ENCODE measurements around the gene EGLN2. TPM values are rescaled to one million over a fixed set of nuclear protein-coding genes. Genes with fewer than 3 reads are reported as not detected.
"Not testable (repeated sequence)": the region's sequence is repeated elsewhere in the genome, so short reads cannot be mapped to it uniquely, and the experiment has no call there.

The EGLN2 gene
- total and polyA plus RNA-seq, 2 of the 4 experiments (the other 2 are of a cell fraction): 54.1 to 60.2 TPM

DNA sequence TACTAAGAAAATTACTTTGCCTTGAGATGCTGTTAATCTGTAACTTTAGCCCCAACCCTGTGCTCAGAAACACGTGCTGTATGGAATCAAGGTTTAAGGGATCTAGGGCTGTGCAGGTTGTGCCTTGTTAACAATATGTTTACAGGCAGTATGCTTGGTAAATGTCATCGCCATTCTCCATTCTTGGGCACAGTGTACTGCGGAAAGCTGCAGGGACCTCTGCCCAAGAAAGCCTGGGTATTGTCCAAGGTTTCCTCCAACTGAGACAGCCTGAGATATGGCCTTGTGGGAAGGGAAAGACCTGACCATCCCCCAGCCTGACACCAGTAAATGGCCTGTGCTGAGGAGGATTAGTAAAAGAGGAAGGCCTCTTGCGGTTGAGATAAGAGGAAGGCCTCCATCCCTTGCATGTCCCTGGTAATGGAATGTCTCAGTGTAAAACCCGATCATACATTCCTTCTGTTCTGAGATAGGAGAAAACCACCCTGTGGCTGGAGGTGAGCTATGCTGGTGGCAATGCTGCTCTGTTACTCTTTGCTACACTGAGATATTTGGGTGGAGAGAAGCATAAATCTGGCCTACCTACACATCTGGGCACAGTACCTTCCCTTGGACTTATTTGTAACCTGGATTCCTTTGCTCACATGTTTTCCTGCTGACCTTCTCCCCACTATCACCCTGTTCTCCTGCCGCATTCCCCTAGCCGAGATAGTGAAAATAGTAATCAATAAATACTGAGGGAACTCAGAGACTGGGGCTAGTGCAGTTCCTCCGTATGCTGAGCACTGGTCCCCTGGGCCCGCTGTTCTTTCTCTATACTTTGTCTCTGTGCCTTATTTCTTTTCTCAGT is 23.9 kb downstream of the EGLN2 start:
- H4K20me1 ChIP-seq (ENCODE audit: insufficient read depth, low read length); H3K79me1 ChIP-seq (ENCODE audit: low read depth in 1 of 2, low read length in 2 of 2); dilution Hi-C loops (cut with HindIII; ENCODE audit: low sequenced_read_pairs, unreplicated experiment); POLR2A ChIA-PET (ENCODE audit: unreplicated experiment); H2BK5ac ChIP-seq (ENCODE audit: low read depth, low read length, poor library complexity, severe bottlenecking); H3K4me3 ChIP-seq (ENCODE audit: insufficient read depth, low read depth, low read length); H2AK5ac ChIP-seq (ENCODE audit: low read depth, low read length); H3K4me2 ChIP-seq (ENCODE audit: low read depth, low read length); H3K9me3 ChIP-seq (ENCODE audit: control insufficient read depth, insufficient read depth, low read length); H3K27ac ChIP-seq (ENCODE audit: insufficient read depth, low read length); H2BK20ac ChIP-seq (ENCODE audit: low read depth, low read length); H2AK9ac ChIP-seq (replicated peaks; ENCODE audit: low read depth, low read length, poor library complexity); BruUV-seq (replicated peaks); H2AFZ ChIP-seq (replicated peaks; ENCODE audit: low read length, poor library complexity); H3K18ac ChIP-seq (ENCODE audit: low read depth, low read length); H4K91ac ChIP-seq (ENCODE audit: insufficient read depth, low read depth, low read length); intact Hi-C loops (cut with micrococcal nuclease); H3K9me1 ChIP-seq (ENCODE audit: insufficient read depth, low read length); H3K27me3 ChIP-seq (ENCODE audit: control insufficient read depth, insufficient read depth, low read length); H3K9ac ChIP-seq (ENCODE audit: low read depth, low read length); ATAC-seq (ENCODE audit: low read depth); in situ Hi-C loops (cut with MboI; ENCODE audit: low sequenced_read_pairs); H2BK15ac ChIP-seq (ENCODE audit: low read depth, low read length); H3K56ac ChIP-seq (ENCODE audit: extremely low read depth, insufficient read depth, low read length); H4K5ac ChIP-seq (ENCODE audit: low read depth, low read length): not testable (repeated sequence)
- peak overlapping the region; percentile 21; the same call in 1 of the 2 replicates for H3K14ac ChIP-seq (replicated peaks; ENCODE audit: low read depth, low read length)
- H4K8ac ChIP-seq (ENCODE audit: low read depth in 2 of 2, low read length in 2 of 2): peak overlapping the region; percentile 16 to 66; a peak in 2 of 4 replicates
- CTCF ChIA-PET: interaction anchor here (0.7 kb wide), 1 partner anchor 198 kb away, joined by 6 read pairs; no protein-coding TSS in a partner anchor
- peaks cover 14% of the 10 kb centered on the region for H3K36me3 ChIP-seq (ENCODE audit: control insufficient read depth, insufficient read depth, low read length)
- 90% methylated on average over 2 of the region's 9 CpGs; no CpG with 5 or more reads in 1 of the 2 experiments for WGBS, 2 experiments (ENCODE audit: extremely low coverage in 2 of 2, insufficient read length in 1 of 2)
- peak overlapping the region; percentile 60 for H3K4ac ChIP-seq (ENCODE audit: low read depth, low read length)
- peak overlapping the region; percentile 33; the same call in 1 of the 2 replicates for H3K23ac ChIP-seq (ENCODE audit: low read depth, low read length)
- peak; percentile 63 for DNase-seq
- H2BK120ac ChIP-seq (ENCODE audit: low read depth, low read length): 0 out of 2 replicates have a peak overlapping the region, but pooled peaks have one; percentile 10
- H3K4me1 ChIP-seq (ENCODE audit: control insufficient read depth, insufficient read depth, low read length): peaks cover 13% of the 10 kb centered on the region

DNA sequence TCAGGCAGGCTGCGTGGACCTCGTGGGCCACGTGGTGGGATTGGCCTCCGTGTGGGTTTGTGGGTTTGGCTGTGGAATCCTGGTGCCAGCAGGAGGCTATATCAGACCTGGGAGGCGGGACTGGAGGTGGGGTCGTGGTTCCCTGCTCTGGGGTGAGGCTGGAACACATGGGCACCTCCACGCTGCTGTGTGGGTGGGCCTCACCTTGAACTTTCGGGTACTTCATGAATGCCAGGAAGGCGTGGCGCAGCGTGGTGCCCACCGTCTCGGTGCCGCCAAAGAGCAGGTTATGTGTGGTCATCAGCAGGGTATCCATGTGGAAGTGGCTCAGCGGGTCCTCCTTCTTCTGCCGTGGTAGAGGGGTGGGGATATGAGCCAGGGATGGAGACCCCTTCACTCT is 25.9 kb downstream of the EGLN2 start:
- Histone ChIP-seq H3K36me3 (ENCODE audit: control insufficient read depth, insufficient read depth, low read length) (peaks cover 15% of the 10 kb centered on the region), H3K4me1 (ENCODE audit: control insufficient read depth, insufficient read depth, low read length) (peaks cover 10% of the 10 kb centered on the region)
- H3K4me3 ChIP-seq (ENCODE audit: insufficient read depth, low read depth, low read length); DNase-seq; H2AFZ ChIP-seq (replicated peaks; ENCODE audit: low read length, poor library complexity); H3K9ac ChIP-seq (ENCODE audit: low read depth, low read length); intact Hi-C loops (cut with micrococcal nuclease); H3K79me1 ChIP-seq (ENCODE audit: low read depth in 1 of 2, low read length in 2 of 2); POLR2A ChIA-PET (ENCODE audit: unreplicated experiment); H4K20me1 ChIP-seq (ENCODE audit: insufficient read depth, low read length); H2BK15ac ChIP-seq (ENCODE audit: low read depth, low read length); H3K23ac ChIP-seq (ENCODE audit: low read depth, low read length); H2AK9ac ChIP-seq (replicated peaks; ENCODE audit: low read depth, low read length, poor library complexity); H3K9me3 ChIP-seq (ENCODE audit: control insufficient read depth, insufficient read depth, low read length); H3K27ac ChIP-seq (ENCODE audit: insufficient read depth, low read length); H3K4ac ChIP-seq (ENCODE audit: low read depth, low read length); H3K4me2 ChIP-seq (ENCODE audit: low read depth, low read length); in situ Hi-C loops (cut with MboI; ENCODE audit: low sequenced_read_pairs); H3K14ac ChIP-seq (replicated peaks; ENCODE audit: low read depth, low read length); H4K91ac ChIP-seq (ENCODE audit: insufficient read depth, low read depth, low read length); H4K5ac ChIP-seq (ENCODE audit: low read depth, low read length); H2BK5ac ChIP-seq (ENCODE audit: low read depth, low read length, poor library complexity, severe bottlenecking); dilution Hi-C loops (cut with HindIII; ENCODE audit: low sequenced_read_pairs, unreplicated experiment); H3K18ac ChIP-seq (ENCODE audit: low read depth, low read length); H3K9me1 ChIP-seq (ENCODE audit: insufficient read depth, low read length); H3K56ac ChIP-seq (ENCODE audit: extremely low read depth, insufficient read depth, low read length); CTCF ChIA-PET; H4K8ac ChIP-seq (ENCODE audit: low read depth in 2 of 2, low read length in 2 of 2); H3K27me3 ChIP-seq (ENCODE audit: control insufficient read depth, insufficient read depth, low read length); H2BK20ac ChIP-seq (ENCODE audit: low read depth, low read length); H2AK5ac ChIP-seq (ENCODE audit: low read depth, low read length); H2BK120ac ChIP-seq (ENCODE audit: low read depth, low read length); BruUV-seq (replicated peaks); ATAC-seq (ENCODE audit: low read depth): not testable (repeated sequence)
- WGBS, 2 experiments (ENCODE audit: extremely low coverage in 2 of 2, insufficient read length in 1 of 2): 96% methylated on average over 5 of the region's 16 CpGs; no CpG with 5 or more reads in 1 of the 2 experiments
